Esophagus mucosa (tissue), 1 donor: ENCODE results near the gene BCO1. TPM values are rescaled to one million over a fixed set of nuclear protein-coding genes. Genes with fewer than 3 reads are reported as not detected.

Source experiments
- ATAC-seq: fragments of 200-7000 bp; cut with Tn5 transposase; one replicate; pipeline ENCODE4 v1.9.1; 2020
- total RNA-seq: library from RNA; stranded (reverse); gene quantifications from one replicate; pipeline ENCODE4 v1.2.4, GENCODE V29; 2023
- donor health status: DM: yes; HTN: yes; CAD: no.

Gene BCO1
- total RNA-seq, 1 donor from 2014 or later = 0.32 TPM

- peak; percentile 84 for ATAC-seq
These were observed 1.2 kb upstream of the BCO1 start for GRCh38 chr16:81237282-81237681.

- ATAC-seq = no peak
These were observed 570 bp upstream of the BCO1 start for GRCh38 chr16:81237942-81238295.

GRCh38 chr16:81239367-81240121, 1.1 kb downstream of the BCO1 start:
- no peak for ATAC-seq

- peak; percentile 11 for ATAC-seq
These were observed 3.2 kb downstream of the BCO1 start for GRCh38 chr16:81241706-81242105.

- no peak for ATAC-seq
These were observed 4.6 kb downstream of the BCO1 start for GRCh38 chr16:81242977-81243618.

GRCh38 chr16:81243942-81244341, 5.5 kb downstream of the BCO1 start:
- ATAC-seq = peak; percentile 63

- no peak for ATAC-seq
These were observed 13.4 kb downstream of the BCO1 start for GRCh38 chr16:81251871-81252270.

- ATAC-seq = no peak
These were observed 14.7 kb downstream of the BCO1 start for GRCh38 chr16:81253141-81253540.

GRCh38 chr16:81254922-81255526, 16.5 kb downstream of the BCO1 start:
- no peak for ATAC-seq

GRCh38 chr16:81259916-81260315, 21.4 kb downstream of the BCO1 start:
- ATAC-seq = no peak

- no peak for ATAC-seq
These were observed 22.7 kb downstream of the BCO1 start for GRCh38 chr16:81261049-81261648.

- no peak for ATAC-seq
These were observed 25.2 kb downstream of the BCO1 start for GRCh38 chr16:81263470-81264220.

- ATAC-seq = no peak
These were observed 25.9 kb downstream of the BCO1 start for GRCh38 chr16:81264386-81264785.

GRCh38 chr16:81265052-81265451, 26.6 kb downstream of the BCO1 start:
- no peak for ATAC-seq

GRCh38 chr16:81265658-81266451, 27.4 kb downstream of the BCO1 start:
- ATAC-seq = peak; percentile 43

- peak; percentile 90 for ATAC-seq
These were observed 28.2 kb downstream of the BCO1 start for GRCh38 chr16:81266680-81267095.

GRCh38 chr16:81268509-81268908, 30.0 kb downstream of the BCO1 start:
- no peak for ATAC-seq

- no peak for ATAC-seq
These were observed 34.9 kb downstream of the BCO1 start for GRCh38 chr16:81273223-81273950.

GRCh38 chr16:81275064-81275532, 36.6 kb downstream of the BCO1 start:
- ATAC-seq = peak; percentile 47

GRCh38 chr16:81275795-81276194, 37.3 kb downstream of the BCO1 start:
- peak; percentile 79 for ATAC-seq

GRCh38 chr16:81276323-81276722, 37.8 kb downstream of the BCO1 start:
- ATAC-seq = no peak
